Duodenal mucosa (tissue), 2 donors: ENCODE data around the gene MYH11.

ENCODE experiments used
- H3K27ac ChIP-seq: one replicate; pipeline ENCODE4 v1.7.0; 2013; ENCODE audit warnings: low read depth, low read length
- H3K27me3 ChIP-seq, 2 donors: one replicate each; pipeline ENCODE4 v1.7.0; 2013; ENCODE audit warnings: low read length in 2 of 2, control low read depth in 1 of 2; ENCODE audit not compliant: insufficient read depth in 2 of 2, control insufficient read depth in 1 of 2
- H3K36me3 ChIP-seq, 2 donors: one replicate each; pipeline ENCODE4 v1.7.0; 2013; ENCODE audit warnings: low read length in 2 of 2, control low read depth in 1 of 2; ENCODE audit not compliant: insufficient read depth in 2 of 2, control insufficient read depth in 1 of 2
- H3K4me1 ChIP-seq, 2 donors: one replicate each; pipeline ENCODE4 v1.7.0; 2013; ENCODE audit warnings: low read length in 2 of 2, control low read depth in 1 of 2; ENCODE audit not compliant: insufficient read depth in 2 of 2, control insufficient read depth in 1 of 2
- H3K4me3 ChIP-seq, 2 donors: one replicate each; pipeline ENCODE4 v1.7.0; 2013; ENCODE audit warnings: low read length in 2 of 2, low read depth in 1 of 2
- H3K9ac ChIP-seq, 2 donors: one replicate each; pipeline ENCODE4 v1.7.0; 2013; ENCODE audit warnings: low read length in 2 of 2, low read depth in 1 of 2
- H3K9me3 ChIP-seq, 2 donors: one replicate each; pipeline ENCODE4 v1.7.0; 2013; ENCODE audit warnings: low read length in 2 of 2, control low read depth in 1 of 2; ENCODE audit not compliant: control insufficient read depth in 1 of 2

MYH11 gene

GRCh38 chr16:15715221-15715620 is 141.6 kb downstream of the MYH11 start:
- Histone ChIP-seq H3K9ac (no peak overlapping the region), H3K36me3 (peaks cover 4 to 34% of the 10 kb centered on the region in 2 donors), H3K27me3 (no peaks in the 10 kb centered on the region), H3K27ac (no peak overlapping the region), H3K4me3 (no peak overlapping the region), H3K9me3 (no peaks in the 10 kb centered on the region), H3K4me1 (no peaks in the 10 kb centered on the region)

- Histone ChIP-seq H3K27ac (no peak overlapping the region), H3K9ac (no peak overlapping the region), H3K36me3 (peaks cover 3 to 27% of the 10 kb centered on the region in 2 donors), H3K4me3 (no peak overlapping the region), H3K27me3 (no peaks in the 10 kb centered on the region), H3K4me1 (no peaks in the 10 kb centered on the region), H3K9me3 (no peaks in the 10 kb centered on the region)
These were observed 142.2 kb downstream of the MYH11 start for GRCh38 chr16:15714393-15715172.

- no peaks in the 10 kb centered on the region for H3K9me3 ChIP-seq
- H3K27ac ChIP-seq = no peak overlapping the region
- no peaks in the 10 kb centered on the region for H3K4me1 ChIP-seq
- H3K36me3 ChIP-seq = peaks cover 5 to 18% of the 10 kb centered on the region in 2 donors
- H3K9ac ChIP-seq = no peak overlapping the region
- no peaks in the 10 kb centered on the region for H3K27me3 ChIP-seq
- H3K4me3 ChIP-seq = no peak overlapping the region
These were observed 147.8 kb downstream of the MYH11 start for GRCh38 chr16:15708997-15709396.

- no peak overlapping the region for H3K4me3 ChIP-seq
- no peak overlapping the region for H3K27ac ChIP-seq
- H3K9ac ChIP-seq = no peak overlapping the region
- no peaks in the 10 kb centered on the region for H3K4me1 ChIP-seq
- peaks cover 5 to 14% of the 10 kb centered on the region in 2 donors for H3K36me3 ChIP-seq
- H3K27me3 ChIP-seq = no peaks in the 10 kb centered on the region
- H3K9me3 ChIP-seq = no peaks in the 10 kb centered on the region
These were observed 148.7 kb downstream of the MYH11 start for GRCh38 chr16:15708096-15708495.

GRCh38 chr16:15707332-15707731 is 149.5 kb downstream of the MYH11 start:
- H3K27ac ChIP-seq = no peak overlapping the region
- peaks cover 5 to 16% of the 10 kb centered on the region in 2 donors for H3K36me3 ChIP-seq
- H3K9me3 ChIP-seq = no peaks in the 10 kb centered on the region
- H3K27me3 ChIP-seq = no peaks in the 10 kb centered on the region
- H3K4me3 ChIP-seq = no peak overlapping the region
- no peak overlapping the region for H3K9ac ChIP-seq
- no peaks in the 10 kb centered on the region for H3K4me1 ChIP-seq

GRCh38 chr16:15705064-15705565 is 151.7 kb downstream of the MYH11 start:
- no peaks in the 10 kb centered on the region for H3K9me3 ChIP-seq

GRCh38 chr16:15704545-15704987 is 152.3 kb downstream of the MYH11 start:
- H3K4me3 ChIP-seq = no peak overlapping the region
- H3K9ac ChIP-seq = no peak overlapping the region
- H3K27ac ChIP-seq = no peak overlapping the region
- H3K36me3 ChIP-seq = peaks cover 16 to 33% of the 10 kb centered on the region in 2 donors
- no peaks in the 10 kb centered on the region for H3K4me1 ChIP-seq
- H3K27me3 ChIP-seq = no peaks in the 10 kb centered on the region
- no peaks in the 10 kb centered on the region for H3K9me3 ChIP-seq

More at GRCh38 chr16:15705064-15705565, 151.7 kb downstream of the MYH11 start:
- H3K27ac ChIP-seq = no peak overlapping the region
- H3K4me1 ChIP-seq = no peaks in the 10 kb centered on the region
- peaks cover 11 to 28% of the 10 kb centered on the region in 2 donors for H3K36me3 ChIP-seq
- H3K4me3 ChIP-seq = no peak overlapping the region
- H3K9ac ChIP-seq = no peak overlapping the region
- no peaks in the 10 kb centered on the region for H3K27me3 ChIP-seq

GRCh38 chr16:15703029-15703736 is 153.6 kb downstream of the MYH11 start:
- H3K36me3 ChIP-seq = peaks cover 22 to 43% of the 10 kb centered on the region in 2 donors

GRCh38 chr16:15701975-15702970 is 154.6 kb downstream of the MYH11 start:
- no peaks in the 10 kb centered on the region for H3K9me3 ChIP-seq
- no peak overlapping the region for H3K27ac ChIP-seq
- H3K36me3 ChIP-seq = peaks cover 21 to 47% of the 10 kb centered on the region in 2 donors
- no peaks in the 10 kb centered on the region for H3K27me3 ChIP-seq
- no peak overlapping the region for H3K9ac ChIP-seq
- H3K4me3 ChIP-seq = no peak overlapping the region
- no peaks in the 10 kb centered on the region for H3K4me1 ChIP-seq

More at GRCh38 chr16:15703029-15703736, 153.6 kb downstream of the MYH11 start:
- no peak overlapping the region for H3K4me3 ChIP-seq
- H3K9ac ChIP-seq = no peak overlapping the region
- H3K9me3 ChIP-seq = no peaks in the 10 kb centered on the region
- H3K27ac ChIP-seq = no peak overlapping the region
- H3K27me3 ChIP-seq = no peaks in the 10 kb centered on the region
- no peaks in the 10 kb centered on the region for H3K4me1 ChIP-seq
